Activated T-cell treated with anti-CD3 and anti-CD28 coated beads for 48 hours (primary cell): ENCODE data around the gene ITFG1.
"Not testable (repeated sequence)": the region's sequence is repeated elsewhere in the genome, so short reads cannot be mapped to it uniquely, and the experiment has no call there.

Source experiments
- DNase-seq: peaks from one replicate; pipeline ENCODE4 v3.0.0-alpha.2; 2020; ENCODE audit warnings: low read depth

Gene ITFG1

GRCh38 chr16:47150067-47150466, 310.8 kb downstream of the ITFG1 start:
- no peak for DNase-seq

DNA sequence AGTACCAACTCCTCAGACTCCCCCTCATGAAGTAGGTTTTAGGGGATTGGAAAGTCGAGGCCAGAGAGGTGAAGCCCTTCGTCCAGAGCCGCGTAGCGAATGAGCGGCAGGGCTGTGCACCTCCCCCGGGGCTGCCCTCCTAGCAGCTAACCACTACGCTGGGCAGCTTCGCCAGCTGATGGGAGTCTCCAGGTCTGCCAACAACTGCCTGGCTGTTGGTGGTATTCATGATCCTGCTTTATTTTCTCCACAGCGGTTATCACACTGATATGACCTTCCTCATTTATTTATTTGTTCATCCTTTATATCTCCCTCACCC, 316.3 kb downstream of the ITFG1 start:
- no peak for DNase-seq

DNA sequence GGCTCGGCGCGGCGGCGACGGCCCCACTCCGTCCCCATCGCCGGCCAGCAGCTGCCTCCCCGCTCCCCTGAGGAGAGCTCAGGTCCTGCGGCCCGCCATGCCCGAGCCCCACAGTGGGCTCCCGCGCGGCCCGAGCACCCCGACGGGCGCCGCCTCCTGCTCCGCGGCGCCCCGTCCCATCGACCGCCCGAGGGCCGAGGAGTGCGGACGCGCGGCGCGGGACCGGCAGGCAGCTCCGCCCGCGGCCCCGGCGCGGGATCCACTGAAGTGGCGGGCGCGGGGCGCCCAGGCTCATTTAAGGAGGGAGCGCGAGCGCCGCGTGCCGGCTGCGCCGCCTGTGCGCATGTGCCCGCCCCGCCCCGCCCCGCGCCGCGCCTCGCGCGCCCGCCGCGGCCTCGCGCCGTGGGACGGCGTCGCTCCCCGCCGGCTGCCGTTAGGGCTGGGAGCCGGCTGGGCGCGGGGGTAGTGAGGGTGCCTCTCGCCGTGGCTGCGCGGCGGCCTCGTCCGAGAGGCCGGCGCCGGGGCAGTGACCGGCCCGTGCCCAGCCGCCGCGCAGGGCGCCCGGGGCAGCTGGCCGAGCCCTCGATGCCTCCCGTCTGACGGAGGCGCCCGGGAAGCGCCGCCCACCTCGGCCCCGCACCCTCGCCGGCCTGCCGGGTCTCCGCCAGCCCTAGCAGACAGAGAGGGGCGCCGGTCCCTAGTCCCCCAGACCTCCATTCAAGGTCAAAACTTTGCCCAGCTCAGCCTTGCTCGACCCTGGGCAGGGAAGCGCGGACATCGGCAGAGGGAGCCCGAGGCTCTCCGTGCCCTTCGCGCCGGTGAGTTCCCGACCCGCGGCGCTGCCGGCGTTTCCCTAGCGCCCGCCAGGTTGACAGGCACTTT, 316.9 kb downstream of the ITFG1 start, which contains the start of gene NETO2:
Gene NETO2, minus strand, starts transcription at position 269 of the 882 bp plus-strand sequence. CDS start 333 bp downstream, outside the sequence.
- DNase-seq = peak; percentile 62

DNA sequence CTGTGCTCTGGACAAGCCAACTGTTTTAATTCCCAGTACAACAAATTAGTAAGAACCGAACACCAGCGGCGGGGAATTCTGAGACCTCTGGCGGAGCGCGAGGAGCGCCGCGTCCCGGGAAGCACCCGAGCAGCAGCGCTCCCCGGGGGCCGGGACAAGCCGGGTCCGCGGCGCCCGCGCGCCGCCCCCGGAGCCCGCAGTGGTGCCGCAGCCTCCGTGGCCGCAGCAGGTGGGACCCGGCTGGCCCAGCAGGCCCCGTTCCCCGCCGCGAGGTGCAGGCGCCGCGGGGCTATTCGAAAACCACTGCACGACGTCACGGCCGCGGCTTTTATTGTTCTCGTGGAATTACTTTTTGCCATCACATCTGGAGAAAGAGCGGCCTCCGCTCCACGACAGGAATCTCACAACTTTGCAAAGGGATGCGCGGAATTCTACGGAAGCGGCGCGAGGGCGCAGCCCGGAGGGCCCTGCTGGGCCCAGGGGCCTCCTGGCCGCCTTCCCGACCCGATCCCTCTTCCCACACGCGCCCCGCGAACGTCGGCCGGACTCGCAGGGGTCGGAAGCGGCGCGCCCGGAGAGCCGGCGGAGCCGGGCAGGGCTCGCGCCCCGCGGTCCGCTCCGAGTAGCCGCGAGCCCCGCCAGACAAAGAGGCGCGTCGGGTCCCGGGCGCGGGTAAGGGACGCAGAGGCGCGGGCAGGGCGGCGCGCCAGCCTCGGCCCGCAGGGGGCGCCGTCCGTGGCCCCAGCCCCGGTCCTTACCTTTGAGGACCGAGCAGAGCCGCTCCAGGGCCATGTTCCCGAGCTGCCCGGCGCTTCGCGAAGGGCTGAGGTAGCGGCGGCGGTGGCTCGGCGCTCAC, 317.8 kb downstream of the ITFG1 start:
- DNase-seq = peak; percentile 65

GRCh38 chr16:47142486-47142820, 318.4 kb downstream of the ITFG1 start:
- DNase-seq = no peak

DNA sequence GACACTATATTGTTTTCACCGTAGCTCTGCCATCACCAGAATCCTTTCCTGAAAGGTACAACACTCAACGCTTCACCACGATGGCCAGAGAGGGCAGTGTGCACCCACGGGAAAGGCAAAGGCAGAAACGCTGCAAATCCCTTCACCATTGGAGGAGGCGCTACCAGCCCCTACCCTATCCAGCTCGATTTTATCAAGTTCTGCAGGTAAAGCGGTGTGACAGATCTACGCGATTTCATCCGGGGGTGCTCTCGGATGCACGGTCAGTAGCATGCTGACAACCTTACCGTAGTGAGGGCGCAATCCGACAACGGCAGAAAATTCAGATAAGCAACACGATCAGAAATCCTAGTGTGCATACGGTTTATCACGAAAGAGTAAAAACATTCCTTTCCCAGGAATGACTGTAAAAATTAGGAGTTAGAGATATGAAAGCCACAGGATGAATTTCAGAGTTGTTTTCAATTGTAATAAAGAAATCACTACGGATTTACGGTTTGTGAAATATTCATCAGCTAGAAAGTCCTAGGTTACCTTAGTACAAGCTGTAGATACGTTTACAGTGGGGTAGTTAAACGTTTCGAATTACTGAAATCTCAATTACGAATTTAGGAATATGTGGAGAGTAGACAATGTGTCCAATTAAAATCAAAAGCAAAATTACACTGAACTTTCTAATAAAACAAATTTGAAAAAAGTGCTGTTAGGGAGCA, 318.9 kb downstream of the ITFG1 start:
- DNase-seq = peak; percentile 76

DNA sequence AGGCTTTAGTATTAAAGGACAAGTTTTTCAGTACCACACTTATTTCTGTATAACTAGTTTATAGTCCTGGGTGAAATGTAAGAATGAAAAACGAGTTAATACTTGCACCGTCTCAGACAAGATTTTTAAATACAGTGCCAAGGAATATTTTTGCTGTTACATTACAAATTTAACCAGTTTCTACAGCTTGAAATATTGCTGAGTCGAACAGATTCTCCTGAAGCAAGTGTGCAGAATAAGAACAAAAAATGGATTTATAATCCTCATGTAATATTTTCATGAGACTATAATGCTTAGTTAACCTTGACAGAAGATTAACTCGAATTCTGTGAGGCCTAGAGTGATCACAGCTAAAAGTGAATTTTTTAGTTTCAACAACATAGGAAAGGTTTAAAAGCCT, 320.2 kb downstream of the ITFG1 start:
- no peak for DNase-seq

- DNase-seq = no peak
Measured at GRCh38 chr16:47139561-47140185, 321.2 kb downstream of the ITFG1 start.

DNA sequence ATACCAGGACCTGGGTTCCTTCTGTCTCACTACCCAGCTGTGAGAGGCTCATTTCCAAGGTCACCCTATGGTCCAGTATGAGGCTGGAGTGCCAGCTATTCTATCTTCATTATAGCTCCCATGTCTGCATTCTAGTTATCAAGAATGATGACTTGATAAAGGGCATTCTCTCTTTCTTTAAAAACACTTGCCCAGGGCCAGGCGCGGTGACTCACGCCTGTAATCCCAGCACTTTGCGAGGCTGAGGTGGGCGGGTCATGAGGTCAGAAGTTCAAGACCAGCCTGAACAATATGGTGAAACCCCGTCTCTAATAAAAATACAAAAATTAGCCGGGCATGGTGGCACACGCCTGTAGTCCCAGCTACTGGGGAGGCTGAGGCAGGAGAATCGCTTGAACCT, 322.9 kb downstream of the ITFG1 start:
- not testable (repeated sequence) for DNase-seq

DNA sequence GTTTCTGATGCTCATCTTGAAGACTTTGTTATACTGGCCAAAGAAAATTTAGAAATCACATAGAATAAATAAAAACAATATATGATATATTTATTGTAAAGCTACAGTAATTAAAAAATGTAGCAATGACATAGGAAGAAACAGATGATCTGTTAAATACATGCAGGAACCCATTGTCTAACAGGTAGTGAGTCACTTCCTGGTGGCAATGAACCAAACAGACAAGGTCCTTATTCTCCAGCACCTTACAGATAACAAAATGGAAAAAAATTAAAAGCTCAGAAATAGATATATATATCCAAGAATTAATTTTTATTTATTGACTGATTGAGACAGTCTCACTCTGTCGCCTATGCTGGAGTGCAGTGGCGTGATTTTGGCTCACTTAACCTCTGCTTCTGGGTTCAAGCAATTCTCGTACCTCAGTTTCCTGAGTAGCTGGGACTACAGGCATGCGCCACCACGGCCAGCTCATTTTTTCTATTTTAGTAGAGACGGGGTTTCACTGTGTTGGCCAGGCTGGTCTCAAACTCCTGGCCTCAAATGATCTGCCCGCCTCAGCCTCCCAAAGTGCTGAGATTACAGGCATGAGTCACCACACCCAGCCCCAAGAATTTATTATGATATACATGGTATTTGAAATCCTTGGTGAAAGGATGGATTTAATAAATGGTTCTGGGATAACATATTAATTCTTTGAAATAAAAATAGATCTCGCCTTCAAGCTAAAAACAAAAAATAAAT, 324.6 kb downstream of the ITFG1 start:
- DNase-seq = no peak

DNA sequence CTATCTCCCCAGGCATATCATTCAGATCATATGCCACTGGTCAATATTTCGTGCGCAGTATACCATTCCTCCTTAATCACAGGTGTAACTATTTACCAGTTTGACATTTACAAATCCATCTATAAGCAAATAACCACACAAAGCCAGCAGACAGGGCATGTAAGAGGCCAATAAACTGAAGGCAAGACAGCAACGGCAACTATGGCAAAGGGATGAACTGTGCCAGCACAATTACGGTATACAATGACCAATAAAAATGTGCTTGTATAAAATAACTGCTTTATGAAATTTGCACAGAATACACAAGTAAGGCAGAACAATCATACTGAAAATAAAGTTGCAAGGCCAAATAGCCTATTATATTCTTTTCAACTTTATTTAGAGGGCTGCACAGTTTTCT, 326.3 kb downstream of the ITFG1 start:
- no peak for DNase-seq

DNA sequence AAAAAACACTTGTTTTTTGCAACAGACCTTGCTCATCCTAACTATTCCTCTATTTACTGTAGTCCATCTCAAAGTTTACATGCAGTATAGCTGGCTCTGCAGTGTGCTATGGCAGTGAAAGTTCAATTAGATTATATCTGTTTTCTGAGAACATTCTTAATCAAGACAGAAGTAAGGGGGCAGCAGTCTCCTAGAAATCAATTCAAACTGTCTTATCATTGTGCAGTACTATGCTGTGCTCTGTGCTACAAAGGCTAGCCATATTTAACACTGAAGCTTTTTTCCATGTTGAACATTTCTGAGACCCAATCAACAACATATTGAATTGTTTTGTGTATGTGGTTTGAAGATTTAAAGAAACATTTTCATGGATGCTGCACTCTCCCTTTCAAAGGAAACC, 328.6 kb downstream of the ITFG1 start:
- DNase-seq = no peak

GRCh38 chr16:47129755-47130435, 331.0 kb downstream of the ITFG1 start:
- no peak for DNase-seq

- DNase-seq = no peak
Measured at GRCh38 chr16:47127541-47127940, 333.3 kb downstream of the ITFG1 start.

DNA sequence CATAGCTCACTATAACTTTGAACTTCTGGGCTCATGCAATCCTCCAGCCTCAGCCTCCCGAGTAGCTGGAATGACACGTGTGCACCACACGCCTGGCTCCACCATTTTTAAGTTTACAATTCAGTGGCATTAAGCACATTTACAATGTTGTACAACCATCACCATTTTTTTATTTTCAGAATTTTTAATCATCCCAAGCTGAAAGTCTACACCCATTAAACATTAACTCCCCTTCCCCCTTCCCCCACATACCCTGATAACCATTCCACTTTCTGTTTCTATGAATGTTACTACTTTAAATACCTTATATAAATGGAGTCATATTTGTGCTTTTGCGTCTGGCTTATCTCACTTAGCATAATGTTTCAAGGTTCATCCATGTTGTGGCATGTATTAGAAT, 335.1 kb downstream of the ITFG1 start:
- DNase-seq = no peak

DNA sequence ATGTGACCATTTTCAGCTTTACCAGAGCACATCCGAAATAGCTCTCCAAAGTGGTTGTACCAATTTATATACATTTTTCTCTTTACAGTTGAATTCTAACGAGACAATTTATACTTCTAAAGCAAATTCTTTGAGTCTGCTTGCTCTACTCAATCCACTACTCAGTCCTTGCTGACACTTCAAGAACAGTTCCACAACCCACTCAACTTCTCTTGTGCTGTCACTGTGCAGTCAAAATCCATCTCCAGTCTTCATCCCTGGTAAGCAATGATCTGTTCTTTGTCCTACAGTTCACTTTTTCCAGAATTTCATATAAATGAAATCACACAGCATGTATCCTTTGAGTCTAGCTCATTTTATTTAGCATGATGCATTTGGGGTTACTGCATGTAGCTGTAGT, 347.7 kb downstream of the ITFG1 start:
- no peak for DNase-seq

- DNase-seq = no peak
Measured at GRCh38 chr16:47110939-47111338, 349.9 kb downstream of the ITFG1 start.

DNA sequence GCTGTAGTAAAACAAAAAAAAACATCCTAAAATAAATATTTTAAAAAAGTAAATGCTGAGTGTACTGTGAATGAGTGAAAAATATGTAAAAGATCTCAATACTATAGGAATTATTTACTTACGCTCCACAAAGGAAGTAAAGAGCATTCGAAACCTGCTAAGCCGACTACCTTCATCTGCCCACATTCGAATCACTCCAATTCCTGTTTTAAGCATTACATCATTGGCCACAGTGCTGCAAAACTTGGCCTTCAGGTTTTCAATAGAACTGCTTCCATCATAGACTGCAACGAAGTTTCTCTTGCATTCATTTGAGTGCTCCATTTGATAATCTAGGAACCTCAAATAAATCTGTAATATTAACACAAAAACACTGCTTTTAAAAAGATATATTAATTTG, 351.5 kb downstream of the ITFG1 start:
- no peak for DNase-seq
